HCT116 (cell line): ENCODE measurements around the gene RTL9. TPM values are rescaled to one million over a fixed set of nuclear protein-coding genes. Genes with fewer than 3 reads are reported as not detected.

Experiments used
- ATAC-seq: fragments of 200-7000 bp; cut with Tn5 transposase; 2 replicates; pipeline ENCODE4 v1.9.1; 2020; ENCODE audit warnings: mild to moderate bottlenecking, moderate library complexity
- BruUV-seq: library from RNA; stranded (reverse); fragments of 400-500 nt; replicated peaks from 2 replicates; lab custom pipeline; 2021; lab: Mats Ljungman, UMichigan
- CTCF ChIA-PET: fragments of 300-600 bp; sonication (Branson Sonifier 250); formaldehyde crosslinking; loops from one replicate; lab custom pipeline; 2021; ENCODE audit warnings: antibody characterized with exemption; lab: Charles Lee
- POLR2A ChIA-PET: fragments of 300-600, 350-600 bp; sonication (Branson Sonifier 250); formaldehyde crosslinking; loops from one replicate; lab custom pipeline; 2021; ENCODE audit warnings: antibody characterized with exemption; lab: Charles Lee
- RAD21 ChIA-PET, 2 experiments: fragments of 300-600 bp; sonication (Branson Sonifier 250); formaldehyde crosslinking; loops; one replicate each; lab custom pipeline; 2023; ENCODE audit warnings: low total read pairs in 2 of 2; ENCODE audit not compliant: uncharacterized antibody in 2 of 2, unreplicated experiment in 2 of 2, low non-redundant PET in 1 of 2; lab: Charles Lee
- DNase-seq: peaks from one replicate; pipeline ENCODE4 v3.0.0-alpha.2; 2010; ENCODE audit warnings: low read depth, low spot score
- H2AFZ ChIP-seq: fragments of 200-600 bp; shearing (Covaris generic), sonication (generic); 2 replicates; pipeline ENCODE4 v1.6.1; 2017; ENCODE audit warnings: low read depth, mixed run types, mixed read lengths, antibody characterized with exemption, low read length; ENCODE audit not compliant: poor library complexity, severe bottlenecking
- H3K27ac ChIP-seq: 2 replicates; pipeline ENCODE4 v1.5.1; 2012; ENCODE audit warnings: low read depth, low read length
- H3K27me3 ChIP-seq: fragments of 200-600 bp; sonication (generic); 2 replicates; pipeline ENCODE4 v1.6.1; 2016; ENCODE audit warnings: mixed run types, low read length, mixed read lengths; ENCODE audit not compliant: insufficient read depth
- H3K36me3 ChIP-seq, 2 experiments: fragments of 200-500 bp in 1 of 2; fragments of 200-600 bp in 1 of 2; sonication (Bioruptor generic) in 1 of 2; sonication (generic) in 1 of 2; 2 replicates each; pipeline versions ENCODE4 v1.5.1 to v1.6.1; 2014 to 2016; ENCODE audit warnings: low read length in 2 of 2, inconsistent platforms in 1 of 2, mixed read lengths in 1 of 2, mixed run types in 1 of 2; ENCODE audit not compliant: insufficient read depth in 2 of 2, control insufficient read depth in 1 of 2
- H3K4me1 ChIP-seq, 2 experiments: fragments of 200-600 bp in 1 of 2; sonication (generic) in 1 of 2; 2 replicates each; pipeline versions ENCODE4 v1.5.1 to v1.6.1; 2012 to 2017; ENCODE audit warnings: low read length in 2 of 2, inconsistent platforms in 1 of 2, mild to moderate bottlenecking in 1 of 2, mixed read lengths in 1 of 2, mixed run types in 1 of 2, moderate library complexity in 1 of 2; ENCODE audit not compliant: insufficient read depth in 2 of 2, control insufficient read depth in 1 of 2
- H3K4me2 ChIP-seq: fragments of 200-600 bp; sonication (generic); 2 replicates; pipeline ENCODE4 v1.6.1; 2017; ENCODE audit warnings: mixed run types, low read length, mixed read lengths
- H3K4me3 ChIP-seq, 2 experiments: fragments of 200-600 bp in 1 of 2; sonication (generic) in 1 of 2; replicated peaks in 1 of 2; 2 replicates each; pipeline ENCODE4 v1.5.1; 2011 to 2016; ENCODE audit warnings: low read length in 2 of 2, control low read depth in 1 of 2, low read depth in 1 of 2, mild to moderate bottlenecking in 1 of 2, mixed read lengths in 1 of 2, mixed run types in 1 of 2
- H3K79me2 ChIP-seq: fragments of 200-600 bp; sonication (generic); 2 replicates; pipeline ENCODE4 v1.6.1; 2017; ENCODE audit warnings: mild to moderate bottlenecking, mixed run types, low read length, moderate library complexity, mixed read lengths; ENCODE audit not compliant: insufficient read depth
- H3K9ac ChIP-seq: fragments of 200-600 bp; sonication (generic); 2 replicates; pipeline ENCODE4 v1.6.1; 2016; ENCODE audit warnings: low read length, mixed read lengths
- H3K9me2 ChIP-seq: fragments of 200-600 bp; sonication (generic), shearing (Covaris generic); 2 replicates; pipeline ENCODE4 v1.6.1; 2017; ENCODE audit warnings: mixed run types, mild to moderate bottlenecking, moderate library complexity; ENCODE audit not compliant: insufficient read depth
- H3K9me3 ChIP-seq, 2 experiments: fragments of 200-500 bp in 1 of 2; fragments of 200-600 bp in 1 of 2; sonication (Bioruptor generic) in 1 of 2; sonication (generic) in 1 of 2; 2 replicates each; pipeline ENCODE4 v1.6.1; 2014 to 2017; ENCODE audit warnings: low read length in 2 of 2, mixed read lengths in 2 of 2, inconsistent platforms in 1 of 2, low read depth in 1 of 2, mild to moderate bottlenecking in 1 of 2, mixed run types in 1 of 2, moderate library complexity in 1 of 2; ENCODE audit not compliant: control insufficient read depth in 1 of 2, insufficient read depth in 1 of 2
- H4K20me1 ChIP-seq: fragments of 200-600 bp; sonication (generic), shearing (Covaris generic); 2 replicates; pipeline ENCODE4 v1.6.1; 2017; ENCODE audit warnings: mixed run types, mild to moderate bottlenecking, moderate library complexity; ENCODE audit not compliant: insufficient read depth
- ATF3 ChIP-seq: IDR thresholded peaks from 2 replicates; pipeline ENCODE4 v1.6.1; 2012
- CBX3 ChIP-seq: IDR thresholded peaks from 2 replicates; pipeline ENCODE4 v1.6.1; 2012; ENCODE audit warnings: low read depth
- CEBPB ChIP-seq: IDR thresholded peaks from 2 replicates; pipeline ENCODE4 v1.6.1; 2012; ENCODE audit warnings: low read depth
- CTCF ChIP-seq, 3 experiments: fragments of 200-600 bp in 1 of 3; sonication (generic) in 1 of 3; IDR thresholded peaks in 2 of 3; conservative IDR thresholded peaks in 1 of 3; 2 replicates each; pipeline ENCODE4 v1.5.1; 2012 to 2017; ENCODE audit warnings: low read depth in 2 of 3, low read length in 2 of 3, antibody characterized with exemption in 1 of 3, borderline replicate concordance in 1 of 3, control low read depth in 1 of 3, mild to moderate bottlenecking in 1 of 3, mixed read lengths in 1 of 3, mixed run types in 1 of 3, moderate library complexity in 1 of 3; ENCODE audit not compliant: insufficient read depth in 1 of 3
- EGR1 ChIP-seq: IDR thresholded peaks from 2 replicates; pipeline ENCODE4 v1.6.1; 2012; ENCODE audit warnings: low read depth
- EZH2 ChIP-seq: fragments of 200-600 bp; sonication (generic); IDR thresholded peaks from 2 replicates; pipeline ENCODE4 v1.6.1; 2017; ENCODE audit warnings: antibody characterized with exemption, mixed run types
- EZH2phosphoT487 ChIP-seq: fragments of 200-600 bp; IDR thresholded peaks from 2 replicates; pipeline ENCODE4 v1.6.1; 2018; ENCODE audit warnings: antibody characterized with exemption, borderline replicate concordance
- FOSL1 ChIP-seq: IDR thresholded peaks from 2 replicates; pipeline ENCODE4 v1.6.1; 2012; ENCODE audit warnings: low read depth
- JUND ChIP-seq: IDR thresholded peaks from 2 replicates; pipeline ENCODE4 v1.6.1; 2012
- MAX ChIP-seq: IDR thresholded peaks from 2 replicates; pipeline ENCODE4 v1.6.1; 2012
- POLR2A ChIP-seq: IDR thresholded peaks from 2 replicates; pipeline ENCODE4 v1.7.0; 2011; ENCODE audit warnings: borderline replicate concordance; ENCODE audit not compliant: insufficient read depth, insufficient read length; ENCODE audit errors: extremely low read depth
- POLR2AphosphoS5 ChIP-seq: IDR thresholded peaks from 2 replicates; pipeline ENCODE4 v1.6.1; 2011; ENCODE audit warnings: mild to moderate bottlenecking, low read depth, low read length, moderate library complexity
- SIN3A ChIP-seq: IDR thresholded peaks from 2 replicates; pipeline ENCODE4 v1.6.1; 2012; ENCODE audit warnings: low read depth
- SP1 ChIP-seq: IDR thresholded peaks from 2 replicates; pipeline ENCODE4 v1.6.1; 2012; ENCODE audit warnings: low read depth
- SRF ChIP-seq: IDR thresholded peaks from 2 replicates; pipeline ENCODE4 v1.6.1; 2012; ENCODE audit warnings: low read depth
- TCF7L2 ChIP-seq: IDR thresholded peaks from 2 replicates; pipeline ENCODE4 v1.7.0; 2011; ENCODE audit warnings: borderline replicate concordance, inconsistent platforms; ENCODE audit not compliant: insufficient read depth, insufficient read length; ENCODE audit errors: extremely low read depth
- YY1 ChIP-seq: IDR thresholded peaks from 2 replicates; pipeline ENCODE4 v1.6.1; 2011; ENCODE audit warnings: low read length, low read depth, moderate library complexity, mild to moderate bottlenecking; ENCODE audit not compliant: insufficient replicate concordance; ENCODE audit errors: extremely low read depth
- ZBTB33 ChIP-seq: IDR thresholded peaks from 2 replicates; pipeline ENCODE4 v1.6.1; 2011; ENCODE audit warnings: mild to moderate bottlenecking, low read length, moderate library complexity; ENCODE audit not compliant: insufficient replicate concordance; ENCODE audit errors: extremely low read depth
- ZFX ChIP-seq: fragments of 450-650 bp; IDR thresholded peaks from 2 replicates; pipeline ENCODE4 v1.6.1; 2017
- ZNF274 ChIP-seq: fragments of 200-500 bp; sonication (Bioruptor generic); IDR thresholded peaks from 2 replicates; pipeline ENCODE4 v1.6.1; 2014; ENCODE audit warnings: mild to moderate bottlenecking, low read depth, low read length, inconsistent platforms
- intact Hi-C: fragments of 100-400 bp; cut with micrococcal nuclease; formaldehyde crosslinking; loops from 2 replicates; pipeline ENCODE4 v1.10.0; 2022
- total RNA-seq: library from RNA; stranded (reverse); gene quantifications from one replicate; pipeline ENCODE4 v1.2.1, GENCODE V29; 2021; ENCODE audit not compliant: unreplicated experiment

Gene RTL9
- total RNA-seq, 1 experiment from 2014 or later: 0.10 TPM

GRCh38 chrX:110320381-110320987, 38.2 kb upstream of the RTL9 start:
- peaks cover 20% of the 10 kb centered on the region for H3K79me2 ChIP-seq
- H2AFZ ChIP-seq: no peak overlapping the region
- no peaks in the 10 kb centered on the region for H3K9me2 ChIP-seq
- no peak for TF ChIP-seq POLR2AphosphoS5
- no peak for TF ChIP-seq YY1
- no peak for TF ChIP-seq ZNF274
- TF ChIP-seq SRF: no peak
- no peak for TF ChIP-seq EZH2phosphoT487
- TF ChIP-seq ATF3: no peak
- TF ChIP-seq TCF7L2: no peak
- TF ChIP-seq ZFX: no peak
- TF ChIP-seq CTCF (IDR thresholded peaks at IDR 0.05 in 2 of 3, conservative IDR thresholded peaks at IDR 0.05 in 1 of 3; ENCODE audit: borderline replicate concordance in 1 of 3, insufficient read depth in 1 of 3, low read depth in 2 of 3, low read length in 2 of 3): no peak
- TF ChIP-seq EGR1: no peak
- no peak for TF ChIP-seq CBX3
- TF ChIP-seq SIN3A: no peak
- TF ChIP-seq JUND: no peak
- no peak for TF ChIP-seq EZH2
- TF ChIP-seq CEBPB: no peak
- no peak for TF ChIP-seq SP1
- TF ChIP-seq MAX: no peak
- no peak for TF ChIP-seq ZBTB33
- TF ChIP-seq FOSL1: no peak
- no peak for TF ChIP-seq POLR2A
- ChIA-PET RAD21 (no interaction called here), CTCF (no interaction called here), POLR2A (no interaction called here)
- H3K4me1 ChIP-seq: peaks cover 0 to 14% of the 10 kb centered on the region in 2 experiments; a peak in 1 of 4 replicates
- H3K27ac ChIP-seq: no peak overlapping the region
- no peak overlapping the region for H3K9ac ChIP-seq
- H4K20me1 ChIP-seq: no peaks in the 10 kb centered on the region
- intact Hi-C loops: no loop called here
- H3K27me3 ChIP-seq: no peaks in the 10 kb centered on the region
- BruUV-seq: no TSS peak
- ATAC-seq (no peak), DNase-seq (no peak)
- H3K9me3 ChIP-seq: no peaks in the 10 kb centered on the region
- H3K4me2 ChIP-seq: no peak overlapping the region
- no peaks in the 10 kb centered on the region for H3K36me3 ChIP-seq
- H3K4me3 ChIP-seq: no peak overlapping the region
